Measurements from ENCODE around the gene SLC16A9. TPM values are rescaled to one million over a fixed set of nuclear protein-coding genes. Genes with fewer than 3 reads are reported as not detected.

SLC16A9 gene
- total and polyA plus RNA-seq, 12 donors: 0.12 to 3.3 (median 2.0) TPM

DNA sequence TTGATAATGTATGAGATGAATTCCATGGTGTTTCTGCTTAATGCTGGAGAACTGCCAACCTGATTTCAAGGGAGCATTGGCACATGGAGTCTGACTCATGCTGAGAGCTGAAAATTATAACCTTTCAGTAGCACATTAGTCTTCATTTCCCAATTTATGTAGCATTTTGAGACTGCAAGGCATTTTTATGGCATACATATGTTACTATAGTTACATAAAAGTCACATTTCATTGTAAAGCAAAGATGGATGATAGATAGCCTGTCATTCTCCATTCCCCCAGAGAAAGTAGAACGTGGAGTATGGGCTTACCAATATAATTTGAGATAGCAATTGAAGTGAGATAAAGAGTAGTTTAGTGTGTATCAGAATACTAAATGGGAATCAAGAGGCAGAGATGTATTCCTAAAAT lies 103.1 kb downstream of the SLC16A9 start:
- 62 to 63% methylated on average over 1 of the region's 1 CpG for WGBS, 2 donors
- TF ChIP-seq, protein P1, sequence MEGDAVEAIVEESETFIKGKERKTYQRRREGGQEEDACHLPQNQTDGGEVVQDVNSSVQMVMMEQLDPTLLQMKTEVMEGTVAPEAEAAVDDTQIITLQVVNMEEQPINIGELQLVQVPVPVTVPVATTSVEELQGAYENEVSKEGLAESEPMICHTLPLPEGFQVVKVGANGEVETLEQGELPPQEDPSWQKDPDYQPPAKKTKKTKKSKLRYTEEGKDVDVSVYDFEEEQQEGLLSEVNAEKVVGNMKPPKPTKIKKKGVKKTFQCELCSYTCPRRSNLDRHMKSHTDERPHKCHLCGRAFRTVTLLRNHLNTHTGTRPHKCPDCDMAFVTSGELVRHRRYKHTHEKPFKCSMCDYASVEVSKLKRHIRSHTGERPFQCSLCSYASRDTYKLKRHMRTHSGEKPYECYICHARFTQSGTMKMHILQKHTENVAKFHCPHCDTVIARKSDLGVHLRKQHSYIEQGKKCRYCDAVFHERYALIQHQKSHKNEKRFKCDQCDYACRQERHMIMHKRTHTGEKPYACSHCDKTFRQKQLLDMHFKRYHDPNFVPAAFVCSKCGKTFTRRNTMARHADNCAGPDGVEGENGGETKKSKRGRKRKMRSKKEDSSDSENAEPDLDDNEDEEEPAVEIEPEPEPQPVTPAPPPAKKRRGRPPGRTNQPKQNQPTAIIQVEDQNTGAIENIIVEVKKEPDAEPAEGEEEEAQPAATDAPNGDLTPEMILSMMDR (IDR thresholded peaks at IDR 0.05): no peak
- no peaks in the 10 kb centered on the region for H3K27me3 ChIP-seq
- intact Hi-C loops (cut with DNase I): no loop called here
- no peaks in the 10 kb centered on the region for H3K36me3 ChIP-seq
- no peaks in the 10 kb centered on the region for H3K4me1 ChIP-seq
- no peaks in the 10 kb centered on the region for H3K9me3 ChIP-seq
- no peak overlapping the region for H3K4me3 ChIP-seq
- no peak for DNase-seq
- ATAC-seq: no peak
- H3K27ac ChIP-seq: no peak overlapping the region

DNA sequence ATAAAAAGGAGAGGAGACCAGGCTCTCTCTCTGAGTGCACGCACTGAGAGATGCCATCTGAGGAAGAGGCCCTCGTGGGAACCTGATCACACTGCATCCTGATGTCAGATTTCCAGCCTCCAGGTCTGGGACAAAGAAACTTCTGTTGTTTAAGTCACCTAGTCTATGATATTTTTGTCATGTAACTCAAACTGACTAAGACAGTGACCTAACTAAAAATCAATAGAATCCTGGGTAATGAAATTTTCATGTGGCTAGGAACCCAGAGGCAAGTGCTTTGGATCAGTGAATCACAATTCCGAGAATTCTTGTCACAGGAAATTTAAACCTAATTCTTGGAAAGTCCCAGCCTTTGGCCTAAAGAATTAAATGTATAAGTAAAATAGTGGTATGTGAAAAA lies 107.7 kb downstream of the SLC16A9 start:
- WGBS, 2 donors: 71 to 81% methylated on average over 3 of the region's 3 CpGs

More for the DNA sequence above, 107.7 kb downstream of the SLC16A9 start:
- TF ChIP-seq, protein P1 (IDR thresholded peaks at IDR 0.05): no peak
- no peak overlapping the region for H3K27ac ChIP-seq
- intact Hi-C loops (cut with DNase I): no loop called here
- no peaks in the 10 kb centered on the region for H3K36me3 ChIP-seq
- H3K9me3 ChIP-seq: no peaks in the 10 kb centered on the region
- H3K4me1 ChIP-seq: no peaks in the 10 kb centered on the region
- H3K4me3 ChIP-seq: no peak overlapping the region
- no peak for ATAC-seq
- DNase-seq: no peak
- H3K27me3 ChIP-seq: no peaks in the 10 kb centered on the region

Other genes starting within 250 kb of the SLC16A9 start
- not detected for gene MRLN, start 43.6 kb upstream of the SLC16A9 start, total RNA-seq
- gene MRLN, start 43.6 kb upstream of the SLC16A9 start, polyA plus RNA-seq: not detected
- 10 to 100 TPM; 13.7 to 22.8 (median 17.4) TPM for gene CCDC6, start 196.7 kb upstream of the SLC16A9 start, total RNA-seq
- 1 to 10 TPM; 4.4 to 8.6 TPM for gene CCDC6, start 196.7 kb upstream of the SLC16A9 start, polyA plus RNA-seq